ENCODE data around the gene PLEKHA6. TPM values are rescaled to one million over a fixed set of nuclear protein-coding genes. Genes with fewer than 3 reads are reported as not detected.

Gene PLEKHA6
- total and polyA plus RNA-seq, 2 experiments from 2014 or later: 2.8 to 6.2 TPM

GRCh38 chr1:204170494-204171155, 189.1 kb downstream of the PLEKHA6 start:
- Histone ChIP-seq H2AFZ (no peak overlapping the region), H3F3A (replicated peaks; ENCODE audit: low read depth) (no peaks in the 10 kb centered on the region), H4K20me1 (replicated peaks; ENCODE audit: insufficient read depth) (no peaks in the 10 kb centered on the region), H3K4me1 (ENCODE audit: insufficient read depth) (no peaks in the 10 kb centered on the region), H3K79me2 (replicated peaks; ENCODE audit: insufficient read depth) (no peaks in the 10 kb centered on the region), H3K4me2 (no peak overlapping the region), H3K9me2 (ENCODE audit: insufficient read depth) (0 out of 2 replicates have a peak, but pooled peaks cover 5% of the 10 kb centered on the region), H3K4me3 (no peak overlapping the region), H3K36me3 (ENCODE audit: insufficient read depth) (0 out of 2 replicates have a peak, but pooled peaks cover 5% of the 10 kb centered on the region), H3K27ac (ENCODE audit: low read depth) (no peak overlapping the region), H3K27me3 (ENCODE audit: insufficient read depth) (no peaks in the 10 kb centered on the region)
- Mint-ChIP-seq H3K27me3 (ENCODE audit: insufficient read depth, low read depth, poor library complexity) (peaks cover under 1% of the 10 kb centered on the region), H3K4me1 (no peaks in the 10 kb centered on the region), H3K9me3 (peaks cover 38% of the 10 kb centered on the region), H3K4me3 (no peak overlapping the region), H3K36me3 (ENCODE audit: low read depth) (peaks cover 8% of the 10 kb centered on the region; the same call in 2 of the 3 replicates), H3K27ac (no peak overlapping the region)
- TF ChIP-seq NANOG (IDR thresholded peaks at IDR 0.05; ENCODE audit: borderline replicate concordance) (no peak), ZNF462 (CRISPR knock-in tag; IDR thresholded peaks at IDR 0.05) (no peak), CREB1 (CRISPR knock-in tag; IDR thresholded peaks at IDR 0.05; ENCODE audit: low read depth) (no peak), POLR2AphosphoS5 (IDR thresholded peaks at IDR 0.05; ENCODE audit: low read depth) (no peak), ETS1 (IDR thresholded peaks at IDR 0.05) (no peak), EZH2 (IDR thresholded peaks at IDR 0.05; ENCODE audit: low read depth, unreplicated experiment) (no peak), CTCF (conservative IDR thresholded peaks at IDR 0.05; ENCODE audit: low read depth in 2 of 2) (no peak), REST (IDR thresholded peaks at IDR 0.05; ENCODE audit: unreplicated experiment) (no peak), ZNF114 (CRISPR knock-in tag; IDR thresholded peaks at IDR 0.05) (no peak), JUNB (IDR thresholded peaks at IDR 0.05; ENCODE audit: unreplicated experiment) (no peak), STAT1 (IDR thresholded peaks at IDR 0.05; ENCODE audit: unreplicated experiment) (no peak), EZH2phosphoT487 (IDR thresholded peaks at IDR 0.05; ENCODE audit: unreplicated experiment) (no peak), ZNF331 (CRISPR knock-in tag; IDR thresholded peaks at IDR 0.05; ENCODE audit: low read depth) (no peak)
- no peak for DNase-seq (ENCODE audit: low spot score)
- ATAC-seq: no peak

Measured in GM23338 (cell line).